SK-N-MC (cell line): ENCODE results near the gene STX2.

Experiments used
- EZH2 ChIP-seq: fragments of 200-600 bp; sonication (generic); IDR thresholded peaks from one replicate; pipeline ENCODE4 v1.6.1; 2017; ENCODE audit warnings: antibody characterized with exemption
- FOXP2 ChIP-seq: optimal IDR thresholded peaks from 2 replicates; pipeline ENCODE3; 2011; ENCODE audit warnings: mild to moderate bottlenecking, moderate library complexity; ENCODE audit not compliant: insufficient read depth; ENCODE audit errors: extremely low read length, control extremely low read depth
- POLR2AphosphoS5 ChIP-seq: IDR thresholded peaks from 2 replicates; pipeline ENCODE4 v1.6.1; 2012; ENCODE audit warnings: mild to moderate bottlenecking, low read depth, low read length, borderline replicate concordance

DNA sequence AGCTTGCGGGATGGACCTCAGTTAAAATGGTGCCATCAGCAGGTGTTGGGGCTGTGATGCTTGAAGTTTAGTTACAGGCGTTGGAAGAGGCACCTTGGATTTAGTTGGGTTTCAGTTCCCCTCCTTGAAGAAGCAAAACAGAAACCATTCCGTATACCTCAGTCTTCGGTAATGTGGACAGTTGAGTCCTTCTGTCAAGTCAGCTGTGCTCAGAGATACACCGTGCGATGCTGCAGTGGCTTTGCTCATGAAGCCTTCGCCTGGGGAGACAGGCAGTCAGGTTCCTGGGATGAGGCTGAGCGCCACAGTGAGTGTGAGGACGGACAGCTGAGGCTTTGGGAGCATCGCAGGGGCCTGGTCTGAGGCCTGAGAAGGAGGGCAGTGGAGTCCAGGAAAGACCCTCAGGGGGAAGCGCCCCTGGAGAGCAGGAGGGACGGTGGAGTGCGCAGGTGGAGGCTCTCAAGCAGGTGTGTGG is 40.2 kb upstream of the STX2 start:
- TF ChIP-seq POLR2AphosphoS5 (no peak), EZH2 (no peak), FOXP2 (no peak)
